H9 (cell line): ENCODE results near the gene L3MBTL4. TPM values are rescaled to one million over a fixed set of nuclear protein-coding genes. Genes with fewer than 3 reads are reported as not detected.
A peak's percentile ranks its signal among the peaks of the same experiment; 100 is the strongest.

ENCODE experiments used
- DNase-seq: peaks from one replicate; pipeline ENCODE4 v3.0.0-alpha.2; 2017
- H2AFZ ChIP-seq: one replicate; pipeline ENCODE4 v1.6.1; 2013; ENCODE audit warnings: mild to moderate bottlenecking, low read length, control low read depth, moderate library complexity
- H2AK5ac ChIP-seq: 2 replicates; pipeline ENCODE4 v1.6.1; 2013; ENCODE audit warnings: low read length, control low read depth, mixed read lengths; ENCODE audit not compliant: insufficient read length
- H2BK120ac ChIP-seq: one replicate; pipeline ENCODE4 v1.6.1; 2013; ENCODE audit warnings: low read depth, mild to moderate bottlenecking, low read length, control low read depth, inconsistent platforms; ENCODE audit not compliant: poor library complexity, severe bottlenecking
- H2BK12ac ChIP-seq: 2 replicates; pipeline ENCODE4 v1.6.1; 2013; ENCODE audit warnings: low read length, control low read depth, mixed read lengths, low read depth; ENCODE audit not compliant: insufficient read length
- H2BK15ac ChIP-seq: 2 replicates; pipeline ENCODE4 v1.6.1; 2013; ENCODE audit warnings: low read depth, low read length, control low read depth
- H2BK20ac ChIP-seq: one replicate; pipeline ENCODE4 v1.6.1; 2013; ENCODE audit warnings: low read depth, mild to moderate bottlenecking, low read length, control low read depth, inconsistent platforms; ENCODE audit not compliant: poor library complexity, severe bottlenecking
- H2BK5ac ChIP-seq: 2 replicates; pipeline ENCODE4 v1.6.1; 2013; ENCODE audit warnings: low read length, control low read depth, mixed read lengths; ENCODE audit not compliant: insufficient read length
- H3K14ac ChIP-seq: 2 replicates; pipeline ENCODE4 v1.6.1; 2013; ENCODE audit warnings: low read length, control low read depth; ENCODE audit not compliant: insufficient read depth
- H3K18ac ChIP-seq: 2 replicates; pipeline ENCODE4 v1.6.1; 2013; ENCODE audit warnings: low read depth, mild to moderate bottlenecking, mixed read lengths, low read length, control low read depth; ENCODE audit not compliant: insufficient read length
- H3K23ac ChIP-seq: 2 replicates; pipeline ENCODE4 v1.6.1; 2013; ENCODE audit warnings: low read length, control low read depth, mixed read lengths, low read depth; ENCODE audit not compliant: insufficient read length
- H3K23me2 ChIP-seq: 2 replicates; pipeline ENCODE4 v1.6.1; 2013; ENCODE audit warnings: low read depth, mild to moderate bottlenecking, mixed read lengths, low read length, control low read depth; ENCODE audit not compliant: insufficient read length, poor library complexity, severe bottlenecking
- H3K27ac ChIP-seq: 2 replicates; pipeline ENCODE4 v1.5.1; 2013; ENCODE audit warnings: low read length, control low read depth, mixed read lengths, low read depth; ENCODE audit not compliant: insufficient read length
- H3K27me3 ChIP-seq: 2 replicates; pipeline ENCODE4 v1.6.1; 2013; ENCODE audit warnings: low read length, control low read depth, inconsistent platforms; ENCODE audit not compliant: insufficient read depth
- H3K4ac ChIP-seq: 2 replicates; pipeline ENCODE4 v1.6.1; 2013; ENCODE audit warnings: low read depth, mild to moderate bottlenecking, control low read depth, inconsistent platforms, low read length, moderate library complexity
- H3K4me1 ChIP-seq: 2 replicates; pipeline ENCODE4 v1.6.1; 2013; ENCODE audit warnings: low read length, control low read depth, inconsistent platforms; ENCODE audit not compliant: insufficient read depth
- H3K4me2 ChIP-seq: 2 replicates; pipeline ENCODE4 v1.6.1; 2013; ENCODE audit warnings: low read length, control low read depth, mixed read lengths; ENCODE audit not compliant: insufficient read length, insufficient read depth
- H3K56ac ChIP-seq: 2 replicates; pipeline ENCODE4 v1.6.1; 2013; ENCODE audit warnings: low read depth, mild to moderate bottlenecking, mixed read lengths, low read length, control low read depth; ENCODE audit not compliant: insufficient read length
- H3K79me1 ChIP-seq: 2 replicates; pipeline ENCODE4 v1.6.1; 2013; ENCODE audit warnings: low read depth, mild to moderate bottlenecking, moderate library complexity, low read length, control low read depth, inconsistent platforms; ENCODE audit not compliant: insufficient read depth, poor library complexity, severe bottlenecking
- H3K79me2 ChIP-seq: 2 replicates; pipeline ENCODE4 v1.6.1; 2013; ENCODE audit warnings: low read length, control low read depth, inconsistent platforms; ENCODE audit not compliant: insufficient read depth
- H3K9ac ChIP-seq: 2 replicates; pipeline ENCODE4 v1.6.1; 2013; ENCODE audit warnings: low read length, control low read depth, mixed read lengths; ENCODE audit not compliant: insufficient read length; ENCODE audit errors: extremely low read depth
- H3K9me3 ChIP-seq: one replicate; pipeline ENCODE4 v1.6.1; 2013; ENCODE audit warnings: low read depth, low read length, inconsistent platforms; ENCODE audit not compliant: control insufficient read depth
- H3T11ph ChIP-seq: one replicate; pipeline ENCODE4 v1.6.1; 2013; ENCODE audit warnings: mild to moderate bottlenecking, low read length, control low read depth, inconsistent platforms
- H4K20me1 ChIP-seq: one replicate; pipeline ENCODE4 v1.6.1; 2013; ENCODE audit not compliant: control insufficient read depth, insufficient read length, insufficient read depth
- H4K5ac ChIP-seq: 2 replicates; pipeline ENCODE4 v1.6.1; 2013; ENCODE audit warnings: low read depth, mild to moderate bottlenecking, mixed read lengths, low read length, control low read depth; ENCODE audit not compliant: insufficient read length
- H4K8ac ChIP-seq: replicated peaks from 2 replicates; pipeline ENCODE4 v1.6.1; 2013; ENCODE audit warnings: low read length, control low read depth, mixed read lengths, low read depth; ENCODE audit not compliant: insufficient read length
- H4K91ac ChIP-seq: 2 replicates; pipeline ENCODE4 v1.6.1; 2013; ENCODE audit warnings: low read depth, mild to moderate bottlenecking, moderate library complexity, mixed read lengths, low read length, control low read depth; ENCODE audit not compliant: insufficient read length
- H3K27ac Mint-ChIP-seq, 3 experiments: 2 replicates in 2 of 3; 3 replicates in 1 of 3; pipeline ENCODE4 v1.8.0; 2020 to 2021; ENCODE audit warnings: mixed read lengths in 3 of 3, mild to moderate bottlenecking in 1 of 3, moderate library complexity in 1 of 3
- H3K27me3 Mint-ChIP-seq: 2 replicates; pipeline ENCODE4 v1.8.0; 2021; ENCODE audit warnings: low read depth, mild to moderate bottlenecking, moderate library complexity, mixed read lengths
- H3K36me3 Mint-ChIP-seq, 3 experiments: 2 replicates in 2 of 3; 3 replicates in 1 of 3; pipeline ENCODE4 v1.8.0; 2020 to 2021; ENCODE audit warnings: low read depth in 3 of 3, mixed read lengths in 3 of 3; ENCODE audit not compliant: insufficient read depth in 1 of 3
- H3K4me1 Mint-ChIP-seq, 2 experiments: 2 replicates each; pipeline ENCODE4 v1.8.0; 2020; ENCODE audit warnings: mixed read lengths in 2 of 2
- H3K4me3 Mint-ChIP-seq, 2 experiments: 2 replicates in 1 of 2; 3 replicates in 1 of 2; pipeline ENCODE4 v1.8.0; 2020 to 2021; ENCODE audit warnings: mild to moderate bottlenecking in 2 of 2, mixed read lengths in 2 of 2, moderate library complexity in 1 of 2
- H3K9me3 Mint-ChIP-seq, 2 experiments: 2 replicates in 1 of 2; 3 replicates in 1 of 2; pipeline ENCODE4 v1.8.0; 2020; ENCODE audit warnings: mild to moderate bottlenecking in 2 of 2, mixed read lengths in 2 of 2, moderate library complexity in 1 of 2
- CTCF ChIP-seq: fragments of 200-600 bp; sonication (generic); conservative IDR thresholded peaks from 3 replicates; pipeline ENCODE4 v1.8.0; 2021; ENCODE audit warnings: antibody characterized with exemption, mild to moderate bottlenecking
- WGBS: extraction: QIAGEN DNeasy Blood & Tissue Kit; methylation state at CpG from one replicate; pipeline ENCODE4 v1.1.7; 2013; ENCODE audit warnings: missing lambda C conversion rate, low lambda C conversion rate, mixed read lengths; ENCODE audit not compliant: insufficient read length; ENCODE audit errors: extremely low coverage; 5-methylcytosine and 5-hydroxymethylcytosine counted together
- total RNA-seq: library from RNA; stranded (reverse); gene quantifications from 2 replicates; pipeline ENCODE4 v1.2.1, GENCODE V29; 2021

The L3MBTL4 gene
- total RNA-seq, 1 experiment from 2014 or later = 1.9 TPM

DNA sequence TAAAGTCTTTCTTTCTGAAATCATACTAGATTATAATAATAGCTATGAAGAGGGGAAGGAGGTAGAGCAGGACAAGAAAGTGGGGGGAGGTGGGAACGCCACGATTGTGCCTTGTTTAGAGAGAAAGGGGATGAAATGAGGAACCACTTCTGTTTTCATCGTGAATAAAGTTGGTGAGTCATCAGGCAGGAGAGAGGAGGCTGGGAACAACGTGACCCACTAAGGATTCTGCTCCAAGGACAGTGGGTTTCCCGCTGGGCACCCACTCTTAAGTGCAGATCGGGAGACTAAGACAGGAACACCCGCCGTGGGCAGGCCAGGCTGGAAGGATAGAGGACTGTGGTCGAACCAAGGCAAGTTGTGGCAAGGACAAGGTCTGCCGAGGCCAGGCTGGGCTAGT is 158.2 kb downstream of the L3MBTL4 start:
- Histone ChIP-seq H3K23ac (no peak overlapping the region), H4K5ac (no peak overlapping the region), H4K20me1 (no peaks in the 10 kb centered on the region), H3K14ac (no peak overlapping the region), H4K8ac (no peak overlapping the region), H2AK5ac (no peak overlapping the region), H2AFZ (no peak overlapping the region), H3K79me1 (no peaks in the 10 kb centered on the region), H2BK20ac (no peak overlapping the region), H3K56ac (no peak overlapping the region), H2BK15ac (no peak overlapping the region), H3K27me3 (no peaks in the 10 kb centered on the region), H3K18ac (peak overlapping the region; percentile 15), H3K4ac (no peak overlapping the region), H3K9ac (no peak overlapping the region), H4K91ac (no peak overlapping the region), H3K4me1 (no peaks in the 10 kb centered on the region), H3T11ph (no peak overlapping the region), H3K23me2 (no peaks in the 10 kb centered on the region), H3K4me2 (no peak overlapping the region), H2BK5ac (no peak overlapping the region), H3K27ac (no peak overlapping the region), H2BK12ac (no peak overlapping the region), H3K79me2 (no peaks in the 10 kb centered on the region), H2BK120ac (no peak overlapping the region), H3K9me3 (no peaks in the 10 kb centered on the region)
- WGBS = no CpG with 5 or more reads among the region's 10 CpGs
- H3K9me3 Mint-ChIP-seq = peaks cover 21 to 22% of the 10 kb centered on the region in 2 experiments
- no peak for TF ChIP-seq CTCF
- no peak overlapping the region for H3K4me3 Mint-ChIP-seq
- H3K27me3 Mint-ChIP-seq = no peaks in the 10 kb centered on the region; the same call in 1 of the 2 replicates
- no peak for DNase-seq
- peak overlapping the region in 2 of 3 experiments; percentile 27 to 31; a peak in 2 of 7 replicates for H3K27ac Mint-ChIP-seq
- H3K4me1 Mint-ChIP-seq = peaks cover 4 to 8% of the 10 kb centered on the region in 2 experiments; a peak in 2 of 4 replicates
- H3K36me3 Mint-ChIP-seq = peaks cover 6 to 22% (median 8%) of the 10 kb centered on the region in 3 experiments
